ENCODE measurements around the gene ADORA2B.

ADORA2B gene

DNA sequence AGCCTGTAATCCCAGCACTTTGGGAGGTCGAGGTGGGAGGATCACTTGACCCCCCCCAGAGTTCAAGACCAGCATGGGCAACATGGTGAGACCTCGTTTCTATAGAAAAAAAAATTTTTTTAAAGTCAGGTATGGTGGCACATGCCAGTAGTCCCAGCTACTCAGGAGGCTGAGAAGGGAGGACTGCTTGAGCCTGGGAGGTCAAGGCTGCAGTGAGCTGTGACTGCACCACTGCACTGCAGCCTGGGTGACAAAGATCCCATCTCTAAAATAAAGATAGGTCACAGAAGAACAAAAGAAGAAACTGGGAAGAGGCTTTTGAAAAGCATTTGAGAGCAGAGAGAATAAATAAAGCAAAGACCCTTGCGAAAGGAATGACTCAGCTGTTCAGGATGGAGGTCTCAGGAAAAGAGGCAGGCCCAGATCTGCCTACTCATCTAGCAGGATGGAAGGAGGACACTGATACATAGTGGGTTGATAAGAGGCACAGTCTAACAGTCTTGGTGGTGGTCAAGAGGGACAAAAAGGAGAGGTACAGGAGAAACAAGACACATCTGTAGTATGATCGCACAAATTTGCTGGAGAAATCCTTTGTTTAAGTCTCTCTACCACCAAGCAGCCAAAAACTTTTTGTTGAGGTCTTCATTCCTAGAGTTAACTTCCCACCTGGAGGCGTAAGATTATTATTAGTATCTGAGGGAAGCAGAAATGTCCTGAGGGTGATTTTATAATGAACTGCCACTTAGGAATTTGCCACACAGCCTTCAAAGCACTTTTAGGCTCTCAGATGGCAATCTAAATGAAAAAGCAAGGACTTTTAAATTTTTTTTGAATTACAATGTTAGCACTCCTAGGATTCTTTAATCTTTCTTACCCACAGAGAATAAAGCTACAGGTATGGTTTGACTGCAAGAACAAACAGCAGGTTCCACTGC, 37.0 kb downstream of the ADORA2B start:
- DNase-seq: no peak

DNA sequence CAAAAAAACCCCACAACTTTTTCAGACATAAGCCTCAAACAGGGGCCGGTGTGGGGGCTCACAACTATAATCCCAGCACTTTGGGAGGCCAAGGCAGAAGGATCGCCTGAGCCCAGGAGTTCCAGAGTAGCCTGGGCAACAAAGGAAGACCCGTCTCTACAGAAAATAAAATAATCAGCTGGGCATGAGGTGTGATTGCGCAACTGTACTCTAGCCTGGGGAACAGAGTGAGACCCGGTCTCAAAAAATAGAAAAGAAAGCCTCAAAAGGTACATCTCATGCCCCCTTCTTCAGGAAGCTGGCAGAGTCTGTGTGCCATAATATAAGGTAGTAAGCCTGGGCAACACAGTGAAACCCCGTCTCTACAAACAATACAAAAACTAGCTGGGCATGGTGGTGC, 51.4 kb downstream of the ADORA2B start:
- DNase-seq: no peak

DNA sequence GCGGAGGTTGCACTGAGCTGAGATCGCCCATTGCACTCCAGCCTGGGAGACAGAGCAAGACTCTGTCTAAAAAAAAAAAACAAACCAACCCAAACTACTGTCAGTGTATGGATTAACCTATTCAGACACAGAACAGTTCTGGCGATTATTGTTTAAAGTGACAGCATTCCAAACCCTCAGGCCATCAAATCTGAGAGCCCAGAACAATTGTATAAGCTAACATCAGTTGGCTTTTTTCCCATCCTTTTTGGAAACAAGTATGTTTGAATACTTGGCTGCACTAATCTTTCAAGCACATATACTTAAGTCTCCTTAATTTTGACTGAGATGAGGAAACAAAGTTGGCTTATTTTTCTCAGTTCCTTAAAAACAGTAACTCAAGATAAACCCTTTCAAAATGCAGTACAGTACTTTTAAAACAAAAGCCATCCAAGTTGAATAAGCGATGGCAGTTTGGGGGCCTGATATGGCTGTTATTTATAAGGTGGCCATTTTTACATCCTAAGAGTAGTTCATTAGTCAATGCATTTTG, 53.2 kb downstream of the ADORA2B start:
- no peak for DNase-seq

- peak; percentile 99 for DNase-seq
Measured at GRCh38 chr17:15999141-15999973, 54.4 kb downstream of the ADORA2B start, which contains the start of the genes TTC19 and ZSWIM7. Gene TTC19 (plus strand): TSS chr17:15999824. CDS start chr17:15999849, 25 bp downstream. Gene ZSWIM7 (minus strand): TSS chr17:15999704. CDS start chr17:15999594, 110 bp downstream.

DNA sequence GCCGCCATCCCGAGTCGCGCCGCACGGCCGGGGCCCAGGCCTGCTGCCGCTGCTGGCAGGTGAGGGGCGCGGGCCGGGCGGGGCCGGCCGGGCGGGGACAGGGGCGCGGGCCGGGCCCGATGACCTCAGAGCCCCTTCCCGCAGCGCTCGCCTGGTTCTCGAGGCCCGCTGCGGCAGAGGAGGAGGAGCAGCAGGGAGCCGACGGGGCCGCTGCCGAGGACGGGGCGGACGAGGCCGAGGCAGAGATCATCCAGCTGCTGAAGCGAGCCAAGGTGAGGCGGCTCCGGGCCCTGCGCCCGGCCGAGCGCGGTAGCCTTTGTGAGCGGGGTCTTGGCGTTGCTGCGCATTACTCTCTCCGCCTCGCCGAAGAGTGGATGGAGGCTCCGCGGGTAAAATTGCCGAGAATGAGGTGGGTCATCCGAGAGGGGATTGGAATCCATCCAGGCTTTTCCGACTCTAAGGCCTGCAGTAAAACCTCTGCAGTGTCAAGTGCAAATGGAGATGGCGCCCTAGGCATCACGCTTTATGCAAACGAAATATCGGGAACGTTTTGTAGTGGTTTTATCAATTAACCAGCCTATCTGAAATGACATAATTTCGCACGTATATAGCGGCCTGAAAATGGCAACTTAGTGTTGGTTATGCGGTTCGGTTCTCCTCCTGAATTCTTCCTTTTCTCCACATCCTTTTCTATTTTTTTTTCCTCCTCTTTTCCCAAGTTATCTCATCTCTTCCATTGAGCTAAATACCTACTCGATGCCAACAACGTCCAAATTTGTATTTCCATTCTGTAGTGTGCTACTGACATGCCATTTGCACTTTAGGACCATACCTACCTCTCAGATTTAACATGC, 55.3 kb downstream of the ADORA2B start:
- peak; percentile 85 for DNase-seq

GRCh38 chr17:16001226-16001897, 56.4 kb downstream of the ADORA2B start:
- DNase-seq: no peak

DNA sequence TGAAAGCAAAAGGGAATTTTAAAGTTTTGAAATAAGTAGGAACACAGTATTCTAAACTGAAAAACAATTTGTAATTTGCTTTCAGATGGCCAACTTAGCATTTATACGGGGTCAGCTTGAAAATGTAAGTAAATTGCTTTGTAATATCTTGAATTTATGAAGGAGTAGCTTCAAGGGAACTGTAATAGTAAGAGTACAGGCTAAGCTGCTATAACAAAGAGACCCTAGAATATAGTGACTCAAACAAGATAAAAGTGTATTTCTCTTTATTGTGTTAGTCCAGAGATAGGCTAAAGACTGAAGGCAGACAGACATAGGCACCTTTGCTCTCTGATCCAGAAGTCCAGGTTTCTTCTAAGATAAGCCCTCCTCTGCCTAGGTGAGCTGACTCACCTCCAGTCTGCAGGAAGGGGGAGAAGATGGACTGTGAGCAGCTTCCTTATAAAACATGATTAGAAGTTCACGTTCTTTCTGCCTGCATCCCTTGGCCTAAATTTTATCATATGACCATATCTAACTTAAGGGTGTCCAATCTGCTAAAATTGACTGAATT, 57.9 kb downstream of the ADORA2B start:
- no peak for DNase-seq

DNA sequence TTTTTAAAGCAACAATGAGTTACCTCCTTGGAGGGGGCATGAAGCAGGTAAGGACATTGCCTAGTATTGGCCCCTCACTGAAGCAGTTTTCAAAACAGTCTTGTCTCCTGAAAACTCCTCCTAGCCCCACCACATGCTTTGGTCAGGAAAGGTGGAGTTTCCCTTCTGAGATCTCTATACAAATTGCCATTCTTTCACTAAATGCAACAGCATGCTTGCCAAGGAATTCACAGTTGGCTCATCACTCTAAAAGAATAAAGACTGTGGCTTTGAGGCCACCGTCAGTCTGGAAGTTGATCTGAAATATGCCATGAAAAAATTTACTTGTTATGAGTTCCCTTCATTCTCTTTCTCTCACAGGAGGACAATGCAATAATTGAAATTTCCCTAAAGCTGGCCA, 58.9 kb downstream of the ADORA2B start:
- DNase-seq: no peak

DNA sequence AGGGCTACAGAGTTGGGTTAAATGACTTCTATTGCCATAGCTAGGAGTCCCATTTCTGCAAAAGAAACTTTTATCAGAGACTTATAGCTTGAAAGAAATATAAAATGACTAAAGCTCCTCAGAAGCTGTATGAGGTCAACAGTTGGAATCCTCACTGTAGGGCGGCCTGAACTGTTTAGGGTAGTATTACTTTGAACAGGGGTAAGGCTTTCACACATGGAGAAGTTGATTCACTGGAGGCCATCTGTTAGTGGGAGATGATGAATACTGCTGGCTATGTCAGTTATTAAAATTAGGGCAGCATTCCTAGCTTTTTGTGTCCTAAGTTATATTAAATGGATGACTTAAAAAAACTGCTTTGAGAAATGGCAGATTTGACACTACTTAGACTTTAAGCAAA, 60.7 kb downstream of the ADORA2B start:
- DNase-seq: no peak

DNA sequence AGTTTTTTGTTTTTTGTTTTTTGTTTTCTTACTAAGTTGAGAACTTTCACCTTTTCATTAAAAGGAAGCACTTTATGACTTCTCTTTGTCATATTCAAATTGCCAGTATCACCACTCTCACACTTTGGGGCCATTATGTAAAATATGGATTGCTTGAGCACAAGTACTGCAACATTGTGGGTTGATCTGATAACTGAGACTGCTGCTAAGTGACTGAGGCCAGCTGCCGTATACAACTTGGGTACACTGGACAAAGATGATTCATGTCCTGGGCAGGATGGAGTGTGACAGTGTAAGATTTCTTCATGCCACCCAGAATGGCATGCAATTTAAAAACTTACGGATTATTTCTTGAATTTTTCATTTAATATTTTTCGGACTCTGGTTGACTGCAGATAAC, 62.5 kb downstream of the ADORA2B start:
- DNase-seq: no peak

DNA sequence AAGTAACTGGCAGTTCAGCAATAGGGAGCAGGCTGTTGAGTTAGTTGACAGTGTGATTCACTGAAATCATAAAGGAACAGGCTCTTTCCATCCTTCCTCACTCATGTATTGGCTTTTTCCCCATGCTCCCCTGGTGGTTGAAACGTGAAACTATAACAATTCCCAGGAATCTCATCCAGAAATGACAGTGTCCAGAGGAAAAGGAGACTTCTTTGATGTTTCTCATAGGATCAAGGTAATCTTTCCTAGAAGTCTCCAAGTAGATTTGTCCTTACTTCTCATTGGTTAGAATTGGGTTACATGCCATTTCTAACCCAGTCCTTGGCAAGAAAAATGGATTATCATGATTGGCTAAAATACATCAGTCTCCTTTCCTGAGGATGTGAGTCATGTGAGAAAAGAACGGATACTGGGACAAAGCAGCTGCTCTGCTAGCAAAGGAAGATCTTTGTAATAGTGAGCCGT, 69.0 kb downstream of the ADORA2B start:
- no peak for DNase-seq

GRCh38 chr17:16019347-16019746, 74.4 kb downstream of the ADORA2B start:
- no peak for DNase-seq

- no peak for DNase-seq
Measured at GRCh38 chr17:16023881-16024280, 79.0 kb downstream of the ADORA2B start.

DNA sequence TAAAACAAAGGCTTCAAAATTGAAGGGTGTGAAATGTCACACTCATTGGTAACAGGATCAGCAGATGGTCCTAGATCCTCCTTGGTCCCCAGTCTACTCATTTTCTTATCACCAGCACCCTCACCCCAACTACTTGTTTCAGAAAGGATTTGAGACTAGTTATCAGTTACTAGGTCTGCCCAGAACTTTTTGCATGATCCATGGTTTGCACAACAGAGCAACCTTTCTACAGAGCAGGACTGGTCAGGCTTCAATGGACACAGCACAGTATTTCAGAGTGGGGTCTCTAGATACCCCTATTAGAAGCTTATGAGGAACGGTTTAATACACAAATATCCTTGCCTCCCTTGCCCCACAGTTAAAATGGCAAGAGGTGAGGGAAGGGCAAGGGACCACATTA, 80.3 kb downstream of the ADORA2B start:
- no peak for DNase-seq
